Colonic mucosa (tissue), 4 donors: ENCODE data around the gene DERA. TPM values are rescaled to one million over a fixed set of nuclear protein-coding genes. Genes with fewer than 3 reads are reported as not detected.

Experiments
- DNase-seq: peaks from one replicate; pipeline ENCODE4 v3.0.0-alpha.2; 2020
- H3K27ac ChIP-seq: fragments of 200-600 bp; one replicate; pipeline ENCODE4 v1.8.0; 2021
- H3K27me3 ChIP-seq: fragments of 200-600 bp; one replicate; pipeline ENCODE4 v1.8.0; 2021
- H3K36me3 ChIP-seq: fragments of 200-600 bp; one replicate; pipeline ENCODE4 v1.8.0; 2021
- H3K4me1 ChIP-seq: fragments of 200-600 bp; one replicate; pipeline ENCODE4 v1.8.0; 2021; ENCODE audit warnings: mild to moderate bottlenecking
- H3K4me3 ChIP-seq: fragments of 200-600 bp; one replicate; pipeline ENCODE4 v1.8.0; 2021
- H3K9ac ChIP-seq, 2 donors: one replicate each; pipeline ENCODE4 v1.7.0; 2013; ENCODE audit warnings: control low read depth in 2 of 2, low read depth in 2 of 2, low read length in 2 of 2
- H3K9me3 ChIP-seq: fragments of 200-600 bp; one replicate; pipeline ENCODE4 v1.8.0; 2021
- CTCF ChIP-seq: fragments of 200-600 bp; IDR thresholded peaks from one replicate; pipeline ENCODE4 v1.8.0; 2022; ENCODE audit warnings: antibody characterized with exemption, mild to moderate bottlenecking
- intact Hi-C: fragments of 100-400 bp; cut with DNase I; formaldehyde crosslinking; loops from one replicate; pipeline ENCODE4 v1.14.1; 2022
- total RNA-seq, 2 donors: library from RNA; stranded (reverse); fragmentation: NEBNext Ultra II Directional in 1 of 2; extraction: Animal tissue kit (Norgen Biotek cat#: 25700) in 1 of 2; gene quantifications; one replicate each; pipeline ENCODE4 v1.2.1, GENCODE V29; 2021
- donor health status: healthy.
- donor health status: DM: no; HTN: no; CAD: no.
- donor health status: DM: no; HTN: no; CAD: no.

The DERA gene
- total RNA-seq, 2 donors from 2014 or later, result 44.0 to 61.2 TPM

GRCh38 chr12:16076557-16076956, 165.4 kb downstream of the DERA start:
- intact Hi-C loops, result no loop called here
- Histone ChIP-seq H3K27me3 (no peaks in the 10 kb centered on the region), H3K4me1 (no peaks in the 10 kb centered on the region), H3K27ac (no peak overlapping the region), H3K4me3 (no peak overlapping the region), H3K9ac (no peak overlapping the region), H3K36me3 (no peaks in the 10 kb centered on the region), H3K9me3 (no peaks in the 10 kb centered on the region)
- TF ChIP-seq CTCF, result peak; percentile 13
- peak; percentile 23 for DNase-seq

- peak; percentile 19 for DNase-seq
- intact Hi-C loops, result no loop called here
- Histone ChIP-seq H3K9me3 (no peaks in the 10 kb centered on the region), H3K27ac (no peak overlapping the region), H3K36me3 (no peaks in the 10 kb centered on the region), H3K27me3 (no peaks in the 10 kb centered on the region), H3K4me3 (no peak overlapping the region), H3K4me1 (no peaks in the 10 kb centered on the region), H3K9ac (no peak overlapping the region)
- no peak for TF ChIP-seq CTCF
These were observed 165.9 kb downstream of the DERA start for GRCh38 chr12:16076970-16077522.

DNA sequence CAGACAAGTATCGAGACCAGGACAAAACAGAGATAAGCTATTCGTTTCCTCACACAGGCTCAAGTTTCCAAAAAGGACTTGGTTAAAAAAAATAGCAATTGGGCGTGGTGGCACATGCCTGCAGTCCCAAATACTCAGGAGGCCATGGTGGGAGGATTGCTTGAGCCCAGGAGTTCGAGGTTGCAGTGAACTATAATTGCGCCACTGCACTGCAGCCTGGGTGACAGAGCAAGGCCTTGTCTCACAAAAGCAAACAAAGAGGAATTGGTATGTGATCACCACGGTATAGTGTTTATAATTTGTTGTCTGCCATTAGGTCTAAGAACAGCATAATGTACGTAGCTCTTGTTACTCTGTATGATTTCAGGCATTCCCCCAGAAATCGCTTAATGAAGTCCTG, 175.3 kb downstream of the DERA start:
- Histone ChIP-seq H3K9ac (no peak overlapping the region), H3K36me3 (no peaks in the 10 kb centered on the region), H3K27me3 (no peaks in the 10 kb centered on the region), H3K4me3 (no peak overlapping the region), H3K9me3 (no peaks in the 10 kb centered on the region), H3K27ac (no peak overlapping the region), H3K4me1 (no peaks in the 10 kb centered on the region)
- no peak for TF ChIP-seq CTCF
- no peak for DNase-seq
- intact Hi-C loops, result no loop called here

DNA sequence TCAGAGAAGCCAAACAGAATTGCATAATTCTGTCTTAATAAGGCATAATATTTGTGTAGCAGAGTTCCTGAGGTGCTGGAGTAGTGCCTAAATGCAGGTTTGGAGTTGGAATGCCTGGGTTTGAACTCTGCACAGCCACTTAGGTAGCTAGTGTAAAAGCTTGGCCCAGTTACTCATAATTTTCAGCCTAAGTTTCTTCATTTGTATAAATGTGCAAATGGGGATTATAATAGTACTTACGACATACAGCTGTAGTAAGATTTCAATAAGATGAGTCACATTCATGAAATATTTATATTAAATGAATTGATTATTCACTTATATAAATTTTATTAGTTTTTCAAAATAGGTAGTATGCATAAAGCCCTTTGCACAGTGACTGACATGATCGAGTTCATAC, 175.8 kb downstream of the DERA start:
- no peak for TF ChIP-seq CTCF
- Histone ChIP-seq H3K27ac (no peak overlapping the region), H3K27me3 (no peaks in the 10 kb centered on the region), H3K36me3 (no peaks in the 10 kb centered on the region), H3K4me1 (no peaks in the 10 kb centered on the region), H3K9ac (no peak overlapping the region), H3K9me3 (no peaks in the 10 kb centered on the region), H3K4me3 (no peak overlapping the region)
- DNase-seq, result no peak
- intact Hi-C loops, result no loop called here

Other genes starting within 250 kb of the DERA start
- 100 to 1,000 TPM in 1 of 2 donors, 10 to 100 TPM in 1; 93.7 to 161 TPM for gene EPS8, start 121.9 kb upstream of the DERA start, total RNA-seq
- 100 to 1,000 TPM in 1 of 2 donors, 10 to 100 TPM in 1; 85.3 to 108 TPM for gene STRAP, start 28.9 kb upstream of the DERA start, total RNA-seq